Measurements from ENCODE around the gene ARPC3.
"Not testable (repeated sequence)": the region's sequence is repeated elsewhere in the genome, so short reads cannot be mapped to it uniquely, and the experiment has no call there.

ARPC3 gene

GRCh38 chr12:110449799-110450497, at the start of gene ARPC3:
TSS of gene ARPC3 (minus strand) at chr12:110450337. CDS start at chr12:110450260, 77 bp downstream.
- no peaks in the 10 kb centered on the region for H3K9me3 Mint-ChIP-seq
- peak within 1 kb of the TSS; percentile 100 for H3K4me3 Mint-ChIP-seq
- peaks cover 41% of the 10 kb centered on the region for H3K4me1 Mint-ChIP-seq (ENCODE audit: low read depth)
- peak within 1 kb of the TSS; percentile 100 for H3K27ac Mint-ChIP-seq
- no peaks in the 10 kb centered on the region for H3K27me3 Mint-ChIP-seq (ENCODE audit: low read depth)
- H3K36me3 Mint-ChIP-seq (ENCODE audit: low read depth), result peaks cover 33% of the 10 kb centered on the region

- Mint-ChIP-seq H3K9me3 (peaks cover 8% of the 10 kb centered on the region), H3K4me3 (peak overlapping the region; percentile 70), H3K4me1 (ENCODE audit: low read depth) (peaks cover 33% of the 10 kb centered on the region), H3K36me3 (ENCODE audit: low read depth) (peaks cover 30% of the 10 kb centered on the region), H3K27me3 (ENCODE audit: low read depth) (peaks cover 4% of the 10 kb centered on the region), H3K27ac (peak overlapping the region; percentile 70)
These were observed 49.0 kb upstream of the ARPC3 start for GRCh38 chr12:110498984-110499706.

- Mint-ChIP-seq H3K27ac (no peak overlapping the region), H3K9me3 (no peaks in the 10 kb centered on the region), H3K27me3 (ENCODE audit: low read depth) (no peaks in the 10 kb centered on the region), H3K36me3 (ENCODE audit: low read depth) (peaks cover 3% of the 10 kb centered on the region), H3K4me1 (ENCODE audit: low read depth) (no peaks in the 10 kb centered on the region), H3K4me3 (no peak overlapping the region)
These were observed 25.3 kb upstream of the ARPC3 start for GRCh38 chr12:110475426-110475825.

- peaks cover 27% of the 10 kb centered on the region for H3K4me1 Mint-ChIP-seq (ENCODE audit: low read depth)
- H3K9me3 Mint-ChIP-seq, result no peaks in the 10 kb centered on the region
- H3K27me3 Mint-ChIP-seq (ENCODE audit: low read depth), result no peaks in the 10 kb centered on the region
- peak within 1 kb of the TSS; percentile 97 for H3K4me3 Mint-ChIP-seq
- peaks cover 8% of the 10 kb centered on the region for H3K36me3 Mint-ChIP-seq (ENCODE audit: low read depth)
- peak within 1 kb of the TSS; percentile 90 for H3K27ac Mint-ChIP-seq
These were observed 18.3 kb upstream of the ARPC3 start, which contains the start of the genes FAM216A and GPN3 for GRCh38 chr12:110468214-110469048. TSS of gene FAM216A (plus strand) at chr12:110468845. CDS start at chr12:110468876, 31 bp downstream. TSS of gene GPN3 (minus strand) at chr12:110468257. CDS start at chr12:110468203, 54 bp downstream.

GRCh38 chr12:110467847-110468213, 17.7 kb upstream of the ARPC3 start:
- H3K27ac Mint-ChIP-seq, result peak overlapping the region; percentile 90
- H3K4me3 Mint-ChIP-seq, result peak overlapping the region; percentile 97
- no peaks in the 10 kb centered on the region for H3K27me3 Mint-ChIP-seq (ENCODE audit: low read depth)
- H3K36me3 Mint-ChIP-seq (ENCODE audit: low read depth), result peaks cover 8% of the 10 kb centered on the region
- peaks cover 27% of the 10 kb centered on the region for H3K4me1 Mint-ChIP-seq (ENCODE audit: low read depth)
- no peaks in the 10 kb centered on the region for H3K9me3 Mint-ChIP-seq

- Mint-ChIP-seq H3K9me3 (no peaks in the 10 kb centered on the region), H3K27me3 (ENCODE audit: low read depth) (no peaks in the 10 kb centered on the region), H3K36me3 (ENCODE audit: low read depth) (peaks cover 12% of the 10 kb centered on the region), H3K27ac (no peak overlapping the region), H3K4me3 (no peak overlapping the region), H3K4me1 (ENCODE audit: low read depth) (peaks cover 30% of the 10 kb centered on the region)
These were observed 16.7 kb upstream of the ARPC3 start for GRCh38 chr12:110466791-110467190.

GRCh38 chr12:110465765-110466164, 15.6 kb upstream of the ARPC3 start:
- not testable (repeated sequence) for H3K9me3 Mint-ChIP-seq; H3K27me3 Mint-ChIP-seq (ENCODE audit: low read depth); H3K27ac Mint-ChIP-seq; H3K4me3 Mint-ChIP-seq
- H3K36me3 Mint-ChIP-seq (ENCODE audit: low read depth), result peaks cover 12% of the 10 kb centered on the region
- H3K4me1 Mint-ChIP-seq (ENCODE audit: low read depth), result peaks cover 30% of the 10 kb centered on the region

GRCh38 chr12:110465024-110465423, 14.9 kb upstream of the ARPC3 start:
- no peak overlapping the region for H3K4me3 Mint-ChIP-seq
- H3K4me1 Mint-ChIP-seq (ENCODE audit: low read depth), result peaks cover 28% of the 10 kb centered on the region
- peaks cover 12% of the 10 kb centered on the region for H3K36me3 Mint-ChIP-seq (ENCODE audit: low read depth)
- H3K27me3 Mint-ChIP-seq (ENCODE audit: low read depth), result no peaks in the 10 kb centered on the region
- no peaks in the 10 kb centered on the region for H3K9me3 Mint-ChIP-seq
- no peak overlapping the region for H3K27ac Mint-ChIP-seq

GRCh38 chr12:110461189-110461588, 11.1 kb upstream of the ARPC3 start:
- not testable (repeated sequence) for H3K27me3 Mint-ChIP-seq (ENCODE audit: low read depth); H3K27ac Mint-ChIP-seq; H3K9me3 Mint-ChIP-seq; H3K4me3 Mint-ChIP-seq; H3K4me1 Mint-ChIP-seq (ENCODE audit: low read depth)
- H3K36me3 Mint-ChIP-seq (ENCODE audit: low read depth), result peaks cover 14% of the 10 kb centered on the region

GRCh38 chr12:110458756-110459155, 8.6 kb upstream of the ARPC3 start:
- Mint-ChIP-seq H3K9me3 (no peaks in the 10 kb centered on the region), H3K4me1 (ENCODE audit: low read depth) (peaks cover 7% of the 10 kb centered on the region), H3K27ac (peak overlapping the region; percentile 6), H3K36me3 (ENCODE audit: low read depth) (peaks cover 13% of the 10 kb centered on the region), H3K27me3 (ENCODE audit: low read depth) (no peaks in the 10 kb centered on the region), H3K4me3 (no peak overlapping the region)

GRCh38 chr12:110453569-110454296, 3.6 kb upstream of the ARPC3 start:
- Mint-ChIP-seq H3K36me3 (ENCODE audit: low read depth) (peaks cover 20% of the 10 kb centered on the region), H3K9me3 (no peaks in the 10 kb centered on the region), H3K27ac (no peak overlapping the region), H3K4me1 (ENCODE audit: low read depth) (peaks cover 27% of the 10 kb centered on the region), H3K4me3 (no peak overlapping the region), H3K27me3 (ENCODE audit: low read depth) (no peaks in the 10 kb centered on the region)

- peaks cover 37% of the 10 kb centered on the region for H3K4me1 Mint-ChIP-seq (ENCODE audit: low read depth)
- peaks cover 28% of the 10 kb centered on the region for H3K36me3 Mint-ChIP-seq (ENCODE audit: low read depth)
- no peaks in the 10 kb centered on the region for H3K9me3 Mint-ChIP-seq
- H3K4me3 Mint-ChIP-seq, result peak overlapping the region; percentile 100
- no peak overlapping the region for H3K27ac Mint-ChIP-seq
- H3K27me3 Mint-ChIP-seq (ENCODE audit: low read depth), result no peaks in the 10 kb centered on the region
These were observed 1.1 kb upstream of the ARPC3 start for GRCh38 chr12:110451263-110451662.

GRCh38 chr12:110444455-110444854, 5.7 kb downstream of the ARPC3 start:
- peaks cover 36% of the 10 kb centered on the region for H3K36me3 Mint-ChIP-seq (ENCODE audit: low read depth)
- no peak overlapping the region for H3K4me3 Mint-ChIP-seq
- H3K27ac Mint-ChIP-seq, result no peak overlapping the region

GRCh38 chr12:110436231-110436630, 13.9 kb downstream of the ARPC3 start:
- Mint-ChIP-seq H3K27ac (no peak overlapping the region), H3K4me1 (ENCODE audit: low read depth) (peaks cover 3% of the 10 kb centered on the region), H3K36me3 (ENCODE audit: low read depth) (peaks cover 38% of the 10 kb centered on the region), H3K4me3 (no peak overlapping the region), H3K9me3 (no peaks in the 10 kb centered on the region), H3K27me3 (ENCODE audit: low read depth) (no peaks in the 10 kb centered on the region)

More at GRCh38 chr12:110444455-110444854, 5.7 kb downstream of the ARPC3 start:
- H3K4me1 Mint-ChIP-seq (ENCODE audit: low read depth), result peaks cover 28% of the 10 kb centered on the region
- no peaks in the 10 kb centered on the region for H3K27me3 Mint-ChIP-seq (ENCODE audit: low read depth)
- no peaks in the 10 kb centered on the region for H3K9me3 Mint-ChIP-seq

Measured in T-helper 1 cell treated with Interleukin-12 subunit alpha and Interleukin-12 subunit beta and Interleukin-4 antibody, amounts not matched to agents 30 μg/mL and 1 μg/mL, for 36 hours (primary cell).